ENCODE data around the gene NR2F1.

GRCh38 chr5:93590493-93590892 is 7.5 kb downstream of the NR2F1 start:
- TF ChIP-seq CTCF (IDR thresholded peaks at IDR 0.05) (no peak), EZH2 (IDR thresholded peaks at IDR 0.05; ENCODE audit: borderline replicate concordance, insufficient read depth, low read depth, low read length, poor library complexity, severe bottlenecking) (no peak)
